ENCODE measurements around the gene IRAK2. TPM values are rescaled to one million over a fixed set of nuclear protein-coding genes. Genes with fewer than 3 reads are reported as not detected.
"Not testable (repeated sequence)": the region's sequence is repeated elsewhere in the genome, so short reads cannot be mapped to it uniquely, and the experiment has no call there.

Gene IRAK2, protein sequence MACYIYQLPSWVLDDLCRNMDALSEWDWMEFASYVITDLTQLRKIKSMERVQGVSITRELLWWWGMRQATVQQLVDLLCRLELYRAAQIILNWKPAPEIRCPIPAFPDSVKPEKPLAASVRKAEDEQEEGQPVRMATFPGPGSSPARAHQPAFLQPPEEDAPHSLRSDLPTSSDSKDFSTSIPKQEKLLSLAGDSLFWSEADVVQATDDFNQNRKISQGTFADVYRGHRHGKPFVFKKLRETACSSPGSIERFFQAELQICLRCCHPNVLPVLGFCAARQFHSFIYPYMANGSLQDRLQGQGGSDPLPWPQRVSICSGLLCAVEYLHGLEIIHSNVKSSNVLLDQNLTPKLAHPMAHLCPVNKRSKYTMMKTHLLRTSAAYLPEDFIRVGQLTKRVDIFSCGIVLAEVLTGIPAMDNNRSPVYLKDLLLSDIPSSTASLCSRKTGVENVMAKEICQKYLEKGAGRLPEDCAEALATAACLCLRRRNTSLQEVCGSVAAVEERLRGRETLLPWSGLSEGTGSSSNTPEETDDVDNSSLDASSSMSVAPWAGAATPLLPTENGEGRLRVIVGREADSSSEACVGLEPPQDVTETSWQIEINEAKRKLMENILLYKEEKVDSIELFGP
- 7.6 and 8.2 TPM in 2 replicates for total RNA-seq (2014; rRNA removed; shearing (Covaris generic))

DNA sequence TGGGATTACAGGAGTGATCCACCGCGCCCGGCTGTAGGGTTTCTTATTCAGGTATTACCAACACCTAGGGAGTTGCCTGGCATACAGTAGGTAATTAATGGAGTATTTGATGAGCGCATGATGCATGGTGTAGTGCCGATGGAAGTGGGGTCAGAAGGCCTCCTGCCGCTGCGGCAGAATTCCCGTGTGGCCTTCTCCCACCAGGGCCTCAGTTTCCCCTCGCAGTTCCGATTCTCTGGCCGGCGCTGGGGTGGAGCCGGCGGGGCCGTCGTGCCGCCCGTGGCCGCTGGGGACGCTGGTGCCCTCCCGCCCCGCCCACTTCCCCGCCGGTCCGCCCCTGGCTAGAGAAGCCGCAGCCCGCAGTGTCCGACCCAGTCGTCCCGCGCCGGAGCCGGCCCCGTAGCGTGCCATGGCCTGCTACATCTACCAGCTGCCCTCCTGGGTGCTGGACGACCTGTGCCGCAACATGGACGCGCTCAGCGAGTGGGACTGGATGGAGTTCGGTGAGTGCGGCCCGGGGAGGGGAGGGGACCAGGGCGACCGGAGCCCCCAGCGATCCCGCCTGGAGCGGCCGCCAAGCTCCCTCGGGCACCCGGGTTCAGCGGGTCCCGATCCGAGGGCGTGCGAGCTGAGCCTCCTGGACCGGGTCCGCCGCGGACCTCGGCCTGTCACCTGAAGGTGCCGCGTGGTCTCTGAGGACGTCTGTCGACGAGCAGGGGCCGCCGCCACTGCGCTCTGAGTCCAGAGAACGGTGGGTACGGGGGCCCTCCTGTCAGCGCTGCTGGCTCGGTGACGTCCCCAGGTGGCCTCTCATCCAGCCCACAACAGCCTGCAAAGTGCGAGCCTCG lies at the start of gene IRAK2:
TSS of gene IRAK2 (plus strand) at position 374 of the 848 bp plus-strand sequence. CDS start at position 410, 36 bp downstream.
- peak; percentile 57 for DNase-seq (ENCODE audit: low read depth)

DNA sequence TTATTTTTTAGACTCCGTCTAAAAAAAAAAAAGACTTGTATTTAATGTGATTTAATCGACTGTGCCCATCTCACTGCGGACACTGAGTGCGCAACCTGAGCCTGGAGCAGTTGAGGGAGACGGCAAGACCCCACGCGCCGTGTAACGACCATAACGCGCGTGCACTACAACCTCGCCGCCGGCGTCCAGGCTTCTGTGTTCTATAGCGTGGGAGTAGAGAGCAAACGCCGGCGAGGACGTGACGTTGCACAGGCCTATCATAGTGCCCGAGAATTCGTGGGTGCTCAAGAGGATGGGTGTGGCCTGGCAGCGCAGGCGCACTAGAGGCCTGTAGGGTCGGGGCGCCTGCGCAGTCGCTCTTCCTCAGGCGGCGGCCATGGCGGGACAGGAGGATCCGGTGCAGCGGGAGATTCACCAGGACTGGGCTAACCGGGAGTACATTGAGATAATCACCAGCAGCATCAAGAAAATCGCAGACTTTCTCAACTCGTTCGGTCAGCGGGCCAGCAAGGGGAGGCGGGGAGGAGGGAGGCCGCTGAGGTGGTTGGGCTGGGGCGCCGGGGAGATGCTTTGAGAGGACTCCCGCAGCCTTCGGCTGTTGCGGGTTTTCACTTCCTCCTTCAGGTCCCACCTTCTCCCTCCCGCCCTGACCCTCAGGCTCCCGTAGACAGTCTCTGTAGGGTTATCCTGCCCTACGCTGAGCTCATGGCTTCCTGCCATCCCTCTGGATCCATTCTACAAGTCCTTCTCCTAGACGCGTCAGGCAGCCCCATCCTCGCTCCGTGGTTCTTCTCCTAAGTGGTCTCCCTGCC lies 49.2 kb upstream of the IRAK2 start, which contains the start of gene BRK1:
TSS of gene BRK1 (plus strand) at position 350 of the 812 bp plus-strand sequence. CDS start at position 377, 27 bp downstream.
- peak; percentile 92 for DNase-seq (ENCODE audit: low read depth)

DNA sequence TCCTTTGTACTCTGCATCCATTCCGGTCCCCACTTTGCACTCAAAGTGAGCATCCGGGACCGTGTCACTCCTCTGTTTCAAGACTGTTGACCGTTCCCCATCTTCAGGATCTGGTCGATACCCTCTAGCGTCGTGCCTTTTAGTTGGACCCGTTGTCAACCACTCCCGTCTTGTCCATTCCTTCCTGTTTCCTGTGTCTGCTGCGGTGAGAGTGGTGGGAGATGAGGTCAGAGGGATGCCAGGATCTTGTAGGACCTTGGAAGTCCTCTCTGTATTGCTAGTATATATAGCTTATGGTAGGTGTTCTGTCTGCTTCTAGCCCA lies 48.6 kb upstream of the IRAK2 start:
- DNase-seq (ENCODE audit: low read depth) = peak; percentile 61

DNA sequence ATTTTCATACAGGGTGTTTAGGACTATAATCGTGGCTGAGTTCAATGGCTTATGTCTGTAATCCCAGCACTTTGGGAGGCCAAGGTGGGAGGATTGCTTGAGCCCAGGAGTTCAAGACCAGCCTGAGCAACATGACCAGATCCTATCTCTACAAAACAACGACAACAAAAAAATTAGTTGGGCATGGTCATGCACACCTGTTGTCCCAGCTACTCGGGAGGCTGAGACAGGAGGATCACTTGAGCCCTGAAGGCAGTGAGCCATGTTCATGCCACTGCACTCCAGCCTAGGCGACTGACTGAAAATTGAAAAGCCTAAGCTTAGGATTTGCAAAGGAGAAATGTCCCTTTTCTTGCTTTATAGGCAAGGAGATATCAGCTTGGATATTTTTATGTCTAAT lies 47.8 kb upstream of the IRAK2 start:
- DNase-seq (ENCODE audit: low read depth) = no peak

DNA sequence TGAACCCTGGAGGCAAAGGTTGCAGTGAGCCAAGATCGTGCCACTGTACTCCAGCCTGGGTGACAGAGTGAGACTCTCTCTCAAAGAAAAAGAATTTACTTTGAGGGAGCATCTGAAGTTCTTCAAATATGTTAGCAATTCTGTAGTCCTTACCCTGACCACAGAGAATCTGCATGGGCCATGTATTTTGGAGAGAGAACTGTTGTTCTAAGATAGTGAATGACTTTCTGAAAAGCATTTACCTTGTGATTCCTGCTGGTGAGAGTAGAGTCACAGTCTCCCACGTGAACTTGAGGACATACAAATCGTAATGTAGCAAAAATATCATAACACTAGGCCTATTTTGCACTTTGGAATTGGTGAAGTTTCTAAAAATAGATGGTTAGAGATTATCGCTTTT lies 45.3 kb upstream of the IRAK2 start:
- no peak for DNase-seq (ENCODE audit: low read depth)

DNA sequence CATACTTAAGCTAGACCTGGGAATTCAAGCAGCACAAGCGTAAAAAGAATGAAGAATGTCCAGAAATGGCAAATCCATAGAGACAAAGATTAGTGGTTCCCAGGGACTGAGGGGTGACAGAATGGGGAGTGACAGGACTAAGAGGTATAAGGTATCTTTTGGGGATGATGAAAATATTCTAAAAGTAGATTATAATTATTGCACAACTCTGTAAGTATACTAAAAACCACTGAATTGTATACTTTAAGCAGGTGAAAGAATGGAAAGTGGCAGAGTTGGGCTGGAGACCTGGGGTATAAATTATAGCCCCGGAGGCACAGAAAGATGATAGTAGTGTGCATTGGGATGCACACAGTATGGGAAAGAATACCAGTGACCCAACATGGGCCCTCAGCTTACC lies 43.7 kb upstream of the IRAK2 start:
- no peak for DNase-seq (ENCODE audit: low read depth)

DNA sequence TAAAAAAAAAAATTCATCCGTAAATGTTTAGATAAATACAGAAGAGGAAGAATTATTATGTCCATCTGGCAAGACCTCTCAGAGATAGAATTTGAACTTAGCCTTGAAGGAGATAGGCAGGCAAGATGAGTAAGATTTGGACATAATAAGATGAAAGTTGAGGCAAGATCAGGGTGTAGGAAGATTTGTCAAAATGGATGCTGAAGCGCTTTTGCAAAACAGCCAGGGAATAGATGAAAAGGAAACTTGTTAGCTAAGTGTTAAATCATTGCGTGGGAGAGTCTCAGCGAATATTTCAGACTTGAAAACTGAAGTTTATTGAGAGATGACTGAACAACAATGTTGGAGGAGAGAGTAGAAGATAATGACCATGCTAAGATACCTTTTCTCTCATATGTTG lies 42.0 kb upstream of the IRAK2 start:
- DNase-seq (ENCODE audit: low read depth) = no peak

DNA sequence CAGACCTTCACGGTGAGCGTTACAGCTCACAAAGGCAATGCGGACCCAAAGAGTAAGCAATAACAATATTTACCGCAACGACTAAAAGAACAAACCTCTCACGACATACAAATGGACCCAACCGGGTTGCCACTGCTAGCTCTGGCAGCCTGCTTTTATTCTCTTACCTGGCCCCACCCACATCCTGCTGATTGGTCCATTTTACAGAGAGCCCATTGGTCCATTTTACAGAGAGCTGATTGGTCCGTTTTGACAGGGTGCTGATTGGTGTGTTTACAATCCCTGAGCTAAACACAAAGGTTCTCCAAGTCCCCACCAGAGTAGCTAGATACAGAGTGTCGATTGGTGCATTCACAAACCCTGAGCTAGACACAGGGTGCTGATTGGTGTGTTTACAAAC lies 28.8 kb upstream of the IRAK2 start:
- DNase-seq (ENCODE audit: low read depth) = not testable (repeated sequence)

DNA sequence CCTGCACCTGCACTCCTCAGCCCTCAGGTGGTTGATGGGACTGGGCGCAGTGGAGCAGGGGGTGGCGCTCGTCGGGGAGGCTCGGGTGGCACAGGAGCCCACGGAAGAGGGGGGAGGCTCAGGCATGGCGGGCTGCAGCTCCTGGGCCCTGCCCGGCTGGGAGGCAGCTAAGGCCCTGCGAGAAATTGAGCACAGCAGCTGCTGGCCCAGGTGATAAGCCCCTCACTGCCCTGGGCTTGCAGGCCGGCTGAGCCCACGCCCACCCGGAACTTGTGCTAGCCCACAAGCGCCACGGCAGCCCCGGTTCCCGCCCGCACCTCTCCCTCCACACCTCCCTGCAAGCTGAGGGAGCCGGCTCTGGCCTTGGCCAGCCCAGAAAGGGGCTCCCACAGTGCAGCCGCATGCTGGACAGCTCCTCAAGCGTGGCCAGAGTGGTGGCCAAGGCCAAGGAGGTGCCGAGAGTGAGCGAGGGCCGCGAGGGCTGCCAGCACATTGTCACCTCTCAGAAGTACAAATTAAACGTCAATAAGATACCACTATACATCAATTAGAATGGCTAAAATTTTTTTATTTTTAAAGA lies 28.2 kb upstream of the IRAK2 start:
- DNase-seq (ENCODE audit: low read depth) = no peak

DNA sequence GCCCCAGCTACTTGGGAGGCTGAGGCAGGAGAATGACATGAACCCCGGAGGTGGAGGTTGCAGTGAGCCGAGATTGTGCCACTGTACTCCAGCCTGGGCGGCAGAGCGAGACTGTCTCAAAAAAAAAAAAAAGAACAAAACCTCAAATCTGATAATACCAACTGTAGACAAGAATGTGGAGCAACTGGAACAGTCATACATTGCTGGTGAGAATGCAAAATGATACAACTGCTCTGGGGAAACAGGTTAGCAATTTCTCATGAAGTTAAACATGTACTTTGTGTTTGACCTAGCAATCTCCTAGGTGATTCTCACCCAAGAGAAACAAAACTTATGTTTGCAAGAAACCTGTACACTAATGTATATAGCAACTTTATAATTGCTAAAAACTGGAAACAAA lies 27.5 kb upstream of the IRAK2 start:
- no peak for DNase-seq (ENCODE audit: low read depth)

DNA sequence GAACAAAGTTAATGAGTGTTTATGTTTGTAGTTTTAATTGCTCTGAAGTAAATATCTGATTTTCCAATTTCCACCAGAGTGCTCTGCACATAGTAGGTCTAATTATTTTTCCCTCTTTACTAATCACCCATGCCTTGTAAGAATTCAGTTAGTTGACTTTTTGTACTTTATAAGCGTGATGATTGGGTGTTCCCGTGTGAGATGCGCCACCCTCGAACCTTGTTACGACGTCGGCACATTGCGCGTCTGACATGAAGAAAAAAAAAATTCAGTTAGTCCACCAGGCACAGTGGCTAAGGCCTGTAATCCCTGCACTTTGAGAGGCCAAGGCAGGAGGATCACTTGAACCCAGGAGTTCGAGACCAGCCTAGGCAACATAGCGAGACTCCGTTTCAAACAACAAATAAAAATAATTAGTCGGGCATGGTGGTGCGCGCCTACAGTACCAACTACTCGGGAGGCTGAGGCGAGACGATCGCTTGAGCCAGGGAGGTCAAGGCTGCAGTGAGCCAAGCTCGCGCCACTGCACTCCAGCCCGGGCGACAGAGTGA lies 23.6 kb upstream of the IRAK2 start:
- DNase-seq (ENCODE audit: low read depth) = no peak

DNA sequence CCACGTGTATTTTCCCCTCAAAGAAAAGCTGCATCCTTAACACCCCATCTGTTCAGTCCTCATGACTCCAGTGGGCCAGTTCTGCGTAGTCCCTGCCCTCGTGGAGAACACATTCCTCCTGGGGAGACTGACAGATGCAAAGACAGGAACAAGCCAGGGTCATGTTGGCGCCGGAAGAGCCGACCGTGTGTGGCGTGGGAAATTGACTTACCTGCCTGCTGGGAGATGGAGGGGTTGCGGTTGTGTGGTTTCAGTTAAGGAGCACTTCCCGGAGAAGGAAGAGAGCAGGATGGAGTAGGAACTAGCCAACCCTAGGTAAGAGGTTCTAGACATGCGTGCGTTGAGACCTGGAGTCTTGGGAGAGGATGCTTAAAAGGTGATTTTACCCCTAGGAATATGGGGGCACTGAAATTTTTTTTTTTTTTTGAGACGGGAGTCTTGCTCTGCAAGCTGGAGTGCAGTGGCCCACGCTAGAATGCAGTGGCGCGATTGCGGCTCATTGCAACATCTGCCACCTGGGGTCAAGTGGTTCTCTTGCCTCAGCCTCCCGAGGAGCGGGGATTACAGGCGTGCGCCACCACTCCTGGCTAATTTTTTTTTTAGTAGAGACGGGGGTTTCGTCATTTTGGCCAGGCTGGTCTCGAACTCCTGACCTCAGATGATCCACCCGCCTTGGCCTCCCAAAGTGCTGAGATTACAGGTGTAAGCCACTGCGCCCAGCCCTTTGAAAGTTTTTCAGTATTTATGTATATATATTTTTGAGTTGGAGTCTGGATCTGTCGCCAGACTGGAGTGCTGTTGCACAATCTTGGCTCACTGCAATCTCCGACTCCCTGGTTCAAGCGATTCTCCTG lies 21.8 kb upstream of the IRAK2 start:
- DNase-seq (ENCODE audit: low read depth) = no peak

DNA sequence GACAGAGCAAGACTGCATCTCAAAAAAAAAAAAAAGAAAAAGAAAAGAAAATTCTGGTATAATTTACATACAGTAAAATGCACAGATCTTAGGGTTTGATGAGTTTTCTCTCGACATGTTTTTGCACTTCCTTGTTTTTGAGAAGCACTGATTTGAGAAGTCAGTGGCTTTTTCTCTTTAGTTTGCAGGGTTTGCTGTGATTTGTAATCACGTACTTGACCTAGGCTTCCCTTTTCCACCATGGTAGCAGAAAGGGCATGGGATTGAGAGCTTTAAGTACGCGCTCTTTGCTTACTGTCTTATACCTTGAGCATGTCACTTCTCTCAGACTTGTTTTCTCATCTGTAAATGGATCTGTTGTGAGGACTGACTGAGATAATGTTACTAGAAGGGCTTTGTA lies 19.0 kb upstream of the IRAK2 start:
- DNase-seq (ENCODE audit: low read depth) = no peak

DNA sequence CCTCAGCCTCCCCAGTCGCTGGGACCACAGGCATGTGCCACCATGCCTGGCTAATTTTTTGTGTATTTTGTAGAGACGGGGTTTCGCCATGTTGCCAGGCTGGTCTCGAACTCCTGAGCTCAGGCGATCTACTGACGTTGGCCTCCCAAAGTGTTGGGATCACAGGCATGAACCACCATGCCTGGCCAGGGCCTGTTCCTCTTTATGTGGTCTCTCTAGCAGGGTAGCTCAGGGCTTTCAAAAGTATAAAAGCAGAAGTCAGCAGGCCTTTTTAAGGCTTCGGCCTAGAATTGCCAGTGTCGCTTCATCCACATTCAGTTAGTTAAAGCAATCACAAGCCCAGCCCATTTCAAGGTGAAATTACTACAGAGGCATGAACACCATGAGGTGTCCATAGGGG lies 15.5 kb upstream of the IRAK2 start:
- no peak for DNase-seq (ENCODE audit: low read depth)

DNA sequence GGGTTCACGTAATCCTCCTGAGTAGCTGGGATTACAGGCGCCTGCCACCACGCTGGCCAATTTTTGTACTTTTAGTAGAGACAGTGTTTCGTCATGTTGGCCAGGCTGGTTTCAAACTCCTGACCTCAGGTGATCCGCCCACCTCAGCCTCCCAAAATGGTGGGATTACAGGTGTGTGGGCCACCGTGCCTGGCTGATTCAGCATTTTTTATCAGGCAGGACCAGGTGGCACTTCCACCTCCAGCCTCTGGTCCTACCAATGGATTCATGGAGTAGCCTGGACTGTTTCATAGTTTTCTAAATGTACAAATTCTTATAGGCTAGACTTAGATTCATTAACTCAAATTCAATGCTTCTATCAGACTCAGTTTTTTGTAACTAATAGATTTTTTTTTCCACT lies 13.7 kb upstream of the IRAK2 start:
- no peak for DNase-seq (ENCODE audit: low read depth)

DNA sequence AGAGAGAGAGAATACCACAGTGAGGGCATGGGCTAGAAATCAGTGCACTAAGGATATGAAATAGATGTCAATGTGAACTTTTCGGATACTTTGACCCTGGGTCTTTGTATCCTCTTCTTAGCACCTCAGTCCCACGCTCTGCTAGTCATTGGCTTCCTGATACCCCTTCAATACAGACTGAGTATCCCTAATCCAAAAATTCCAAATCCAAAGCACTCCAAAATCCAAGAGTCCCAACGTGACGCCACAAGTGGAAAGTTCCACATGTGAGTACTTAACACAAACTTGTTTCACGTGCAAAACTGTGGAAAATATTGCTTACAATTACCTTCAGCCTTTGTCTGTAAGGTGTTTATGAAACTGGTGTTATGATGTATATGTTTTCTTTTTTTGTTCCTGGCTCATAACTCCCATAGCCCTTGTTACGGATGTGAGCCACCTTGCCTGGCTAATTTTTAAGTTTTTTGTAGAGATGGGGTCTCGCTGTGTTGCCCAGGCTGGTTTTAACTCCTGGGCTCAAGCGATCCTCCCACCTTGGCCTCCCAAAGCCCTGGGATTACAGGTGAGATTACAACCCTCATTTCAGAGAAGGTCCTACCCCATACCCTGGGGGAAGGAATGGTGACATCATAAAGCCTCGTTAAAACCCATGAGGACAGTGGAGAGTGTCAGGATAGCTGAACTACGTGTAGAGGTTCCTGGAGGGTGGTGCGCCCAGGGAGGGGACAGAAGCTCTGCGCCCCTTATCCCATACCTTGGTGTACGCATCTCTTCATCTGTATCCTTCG lies 10.2 kb upstream of the IRAK2 start:
- no peak for DNase-seq (ENCODE audit: low read depth)

DNA sequence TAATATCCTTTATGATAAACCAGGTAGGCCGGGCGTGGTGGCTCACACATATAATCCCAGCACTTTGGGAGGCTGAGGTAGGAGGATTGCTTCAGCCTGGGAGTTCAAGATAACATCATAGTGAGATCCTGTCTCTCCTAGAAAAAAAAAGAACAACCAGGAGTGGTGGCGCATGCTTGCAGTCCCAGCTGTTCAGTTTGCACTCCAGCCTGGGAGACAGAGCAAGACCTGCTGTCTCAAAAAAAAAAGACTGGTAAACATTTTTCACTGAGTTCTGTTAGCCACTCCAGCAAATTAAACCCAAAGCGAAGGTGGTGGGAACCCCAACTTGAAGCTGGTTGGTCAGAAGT lies 9.6 kb upstream of the IRAK2 start:
- DNase-seq (ENCODE audit: low read depth) = no peak

DNA sequence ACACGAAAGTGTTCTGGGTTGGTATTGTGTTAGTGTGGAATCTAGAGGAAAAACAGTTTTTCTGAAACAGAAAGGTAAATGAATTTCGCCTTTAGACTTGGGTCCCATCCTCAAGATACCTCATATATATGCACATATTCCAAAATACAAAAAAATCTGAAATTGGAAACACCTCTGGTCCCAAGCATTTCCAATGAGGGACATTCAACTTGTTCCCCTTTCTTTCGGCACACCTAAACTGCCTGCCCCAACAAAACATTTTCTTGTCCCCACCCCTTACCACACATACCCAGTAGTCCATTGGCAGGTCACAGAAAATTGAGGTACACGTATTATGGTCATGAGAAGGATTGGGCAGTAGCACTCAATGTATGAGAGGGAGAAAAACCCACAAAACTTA lies 9.1 kb upstream of the IRAK2 start:
- DNase-seq (ENCODE audit: low read depth) = no peak

DNA sequence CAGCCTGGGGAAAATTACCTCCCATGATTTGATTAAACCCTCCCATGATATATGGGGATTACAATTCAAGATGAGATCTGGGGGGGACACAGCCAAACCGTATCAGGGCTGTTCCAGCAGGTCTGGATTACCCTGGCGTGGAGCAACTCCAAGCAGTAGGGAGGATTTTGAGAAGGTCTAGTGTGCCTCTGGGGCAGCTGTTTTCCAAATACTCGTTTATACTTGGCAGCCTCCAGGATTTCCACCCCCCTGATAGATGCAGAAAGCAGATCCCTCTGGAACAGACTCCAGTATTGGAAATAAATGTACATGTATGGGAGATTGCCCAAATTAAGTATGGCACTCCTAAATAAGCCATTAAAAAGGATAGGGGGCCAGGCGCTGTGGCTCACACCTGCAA lies 7.7 kb upstream of the IRAK2 start:
- no peak for DNase-seq (ENCODE audit: low read depth)

Measured in M059J (cell line).